Breast epithelium (tissue), 4 donors: ENCODE results near the gene PPP1R26. TPM values are rescaled to one million over a fixed set of nuclear protein-coding genes. Genes with fewer than 3 reads are reported as not detected.
"Not testable (repeated sequence)": the region's sequence is repeated elsewhere in the genome, so short reads cannot be mapped to it uniquely, and the experiment has no call there.

Experiments
- DNase-seq, 2 donors: peaks; one replicate each; pipeline ENCODE4 v3.0.0-alpha.2; 2019; ENCODE audit warnings: low spot score in 2 of 2
- H3K27ac ChIP-seq, 2 donors: fragments of 200-600 bp; sonication (generic) in 1 of 2; one replicate each; pipeline ENCODE4 v1.5.1; 2016 to 2019; ENCODE audit warnings: mild to moderate bottlenecking in 1 of 2
- H3K27me3 ChIP-seq, 2 donors: fragments of 200-600 bp; sonication (generic) in 1 of 2; one replicate each; pipeline versions ENCODE4 v1.5.1 to v1.6.0; 2017 to 2019; ENCODE audit warnings: control low read depth in 1 of 2, mild to moderate bottlenecking in 1 of 2
- H3K36me3 ChIP-seq: fragments of 200-600 bp; one replicate; pipeline ENCODE4 v1.5.1; 2019
- H3K4me1 ChIP-seq, 2 donors: fragments of 200-600 bp; sonication (generic); one replicate each; pipeline ENCODE4 v1.5.1; 2016 to 2019; ENCODE audit warnings: control low read depth in 1 of 2
- H3K4me3 ChIP-seq, 3 donors: fragments of 200-600 bp; sonication (generic); 1 replicate in 2 of 3; 2 replicates in 1 of 3; pipeline ENCODE4 v1.5.1; 2016 to 2019; ENCODE audit warnings: mild to moderate bottlenecking in 3 of 3, moderate library complexity in 2 of 3
- H3K9me3 ChIP-seq, 2 donors: fragments of 200-600 bp; sonication (generic) in 1 of 2; one replicate each; pipeline ENCODE4 v1.5.1; 2016 to 2019; ENCODE audit warnings: control low read depth in 1 of 2
- POLR2A ChIP-seq: fragments of 450-650 bp; IDR thresholded peaks from one replicate; pipeline ENCODE4 v1.6.1; 2016; ENCODE audit warnings: antibody characterized with exemption, mild to moderate bottlenecking, moderate library complexity
- POLR2AphosphoS5 ChIP-seq, 3 donors: sonication (generic); formaldehyde crosslinking; IDR thresholded peaks; one replicate each; pipeline ENCODE4 v1.6.1; 2017; ENCODE audit warnings: antibody characterized with exemption in 3 of 3
- intact Hi-C: fragments of 100-400 bp; cut with DNase I; formaldehyde crosslinking; loops from one replicate; pipeline ENCODE4 v1.15.1; 2023; ENCODE audit warnings: low total_unique reads
- total RNA-seq, 3 donors: library from RNA; depleted of rRNA; stranded (reverse); fragments of >200 nt; gene quantifications; one replicate each; pipeline ENCODE4 v1.1.0, GENCODE V29; 2016
- TF ChIP-seq, protein P1 (sequence below), 3 donors: fragments of 450-650 bp; IDR thresholded peaks; one replicate each; pipeline ENCODE4 v1.5.1; 2016 to 2017; ENCODE audit warnings: antibody characterized with exemption in 3 of 3, mild to moderate bottlenecking in 3 of 3, moderate library complexity in 3 of 3

Gene PPP1R26
- total RNA-seq, 3 donors from 2014 or later: 13.9 to 18.1 (median 15.1) TPM

GRCh38 chr9:135440620-135441019 is 39.0 kb upstream of the PPP1R26 start:
- TF ChIP-seq, protein P1, sequence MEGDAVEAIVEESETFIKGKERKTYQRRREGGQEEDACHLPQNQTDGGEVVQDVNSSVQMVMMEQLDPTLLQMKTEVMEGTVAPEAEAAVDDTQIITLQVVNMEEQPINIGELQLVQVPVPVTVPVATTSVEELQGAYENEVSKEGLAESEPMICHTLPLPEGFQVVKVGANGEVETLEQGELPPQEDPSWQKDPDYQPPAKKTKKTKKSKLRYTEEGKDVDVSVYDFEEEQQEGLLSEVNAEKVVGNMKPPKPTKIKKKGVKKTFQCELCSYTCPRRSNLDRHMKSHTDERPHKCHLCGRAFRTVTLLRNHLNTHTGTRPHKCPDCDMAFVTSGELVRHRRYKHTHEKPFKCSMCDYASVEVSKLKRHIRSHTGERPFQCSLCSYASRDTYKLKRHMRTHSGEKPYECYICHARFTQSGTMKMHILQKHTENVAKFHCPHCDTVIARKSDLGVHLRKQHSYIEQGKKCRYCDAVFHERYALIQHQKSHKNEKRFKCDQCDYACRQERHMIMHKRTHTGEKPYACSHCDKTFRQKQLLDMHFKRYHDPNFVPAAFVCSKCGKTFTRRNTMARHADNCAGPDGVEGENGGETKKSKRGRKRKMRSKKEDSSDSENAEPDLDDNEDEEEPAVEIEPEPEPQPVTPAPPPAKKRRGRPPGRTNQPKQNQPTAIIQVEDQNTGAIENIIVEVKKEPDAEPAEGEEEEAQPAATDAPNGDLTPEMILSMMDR (IDR thresholded peaks at IDR 0.05): no peak
- TF ChIP-seq POLR2A (no peak), POLR2AphosphoS5 (IDR thresholded peaks at IDR 0.05) (no peak)
- DNase-seq: no peak
- Histone ChIP-seq H3K36me3 (no peaks in the 10 kb centered on the region), H3K27me3 (no peaks in the 10 kb centered on the region), H3K9me3 (peaks cover 0 to 8% of the 10 kb centered on the region in 2 donors), H3K27ac (no peak overlapping the region), H3K4me1 (no peaks in the 10 kb centered on the region), H3K4me3 (no peak overlapping the region)
- intact Hi-C loops: no loop called here

DNA sequence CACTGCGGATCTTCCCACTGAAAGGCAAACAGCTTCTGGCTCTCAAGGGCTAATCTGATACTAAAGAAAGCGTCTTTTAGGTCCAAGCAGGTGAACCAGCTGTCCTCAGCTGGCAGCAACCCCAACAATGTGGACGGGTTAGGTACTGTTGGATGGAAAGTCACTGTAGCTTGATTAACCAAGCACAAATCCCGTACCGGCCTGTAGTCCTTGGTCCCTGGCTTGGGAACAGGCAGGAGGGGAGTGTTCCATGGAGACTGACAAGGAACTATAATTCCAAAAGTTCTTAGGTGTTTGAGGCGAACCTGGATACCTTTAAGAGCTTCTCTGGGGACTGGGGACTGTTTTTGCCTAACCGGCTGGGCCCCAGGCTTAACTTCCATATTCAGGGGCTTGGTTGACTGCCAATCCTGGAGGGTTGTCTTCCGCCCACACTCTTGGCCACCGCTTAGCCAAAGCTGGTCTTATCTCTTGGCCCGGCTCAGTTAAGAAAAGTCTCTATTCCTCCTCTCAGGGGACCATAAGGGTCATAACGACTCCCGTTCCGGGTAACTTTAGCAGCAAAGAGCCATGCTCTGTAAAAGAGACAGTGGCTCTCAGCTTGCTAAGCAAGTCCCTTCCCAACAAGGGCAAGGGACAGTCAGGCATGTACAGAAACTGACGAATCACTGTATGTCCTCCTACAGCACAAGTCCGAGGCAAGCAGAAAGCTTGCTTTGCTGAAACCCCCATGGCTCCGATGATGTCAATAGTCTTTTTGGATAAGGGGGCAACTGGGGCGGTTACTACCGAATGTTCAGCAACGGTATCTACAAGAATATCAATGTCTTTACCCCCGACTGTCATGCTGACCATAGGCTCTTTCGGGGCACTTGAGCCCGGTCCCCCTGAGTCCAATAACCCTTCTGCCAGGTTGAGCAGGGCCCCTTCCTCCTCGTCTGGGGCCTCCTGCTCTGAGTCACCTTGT is 38.2 kb upstream of the PPP1R26 start:
- DNase-seq, H3K36me3 ChIP-seq, H3K4me1 ChIP-seq, H3K4me3 ChIP-seq, H3K27ac ChIP-seq, intact Hi-C loops, H3K9me3 ChIP-seq, H3K27me3 ChIP-seq: not testable (repeated sequence)

DNA sequence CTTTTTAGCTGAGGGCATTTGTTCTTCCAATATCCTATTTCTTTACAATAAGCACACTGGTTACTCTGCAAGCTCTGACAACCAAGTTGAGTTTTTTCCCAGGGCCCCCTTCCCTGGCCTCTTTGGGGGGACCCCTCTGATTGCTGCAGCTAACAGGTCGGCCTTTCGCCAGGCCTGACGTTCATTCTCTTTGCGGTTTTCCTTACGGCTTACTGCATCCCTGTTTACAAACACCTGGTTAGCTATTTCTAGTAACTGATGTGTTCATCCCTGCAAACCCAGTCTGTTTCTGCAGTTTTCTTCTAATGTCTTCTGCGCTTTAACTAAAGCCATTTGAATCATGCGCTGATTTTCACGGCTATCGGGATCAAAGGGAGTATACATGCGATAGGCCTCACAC is 37.5 kb upstream of the PPP1R26 start:
- TF ChIP-seq, protein P1 (IDR thresholded peaks at IDR 0.05): no peak
- TF ChIP-seq POLR2A (no peak), POLR2AphosphoS5 (IDR thresholded peaks at IDR 0.05) (no peak)
- Histone ChIP-seq H3K9me3 (peaks cover 0 to 2% of the 10 kb centered on the region in 2 donors), H3K4me3 (no peak overlapping the region), H3K27me3 (no peaks in the 10 kb centered on the region), H3K4me1 (no peaks in the 10 kb centered on the region), H3K36me3 (no peaks in the 10 kb centered on the region), H3K27ac (no peak overlapping the region)
- DNase-seq: no peak
- intact Hi-C loops: no loop called here

GRCh38 chr9:135443797-135444425 is 35.7 kb upstream of the PPP1R26 start:
- Histone ChIP-seq H3K9me3 (no peaks in the 10 kb centered on the region), H3K27ac (no peak overlapping the region), H3K27me3 (peaks cover 0 to 3% of the 10 kb centered on the region in 2 donors), H3K36me3 (no peaks in the 10 kb centered on the region), H3K4me3 (no peak overlapping the region), H3K4me1 (no peaks in the 10 kb centered on the region)
- no peak for DNase-seq
- intact Hi-C loops: no loop called here
- TF ChIP-seq POLR2AphosphoS5 (IDR thresholded peaks at IDR 0.05) (no peak), POLR2A (no peak)
- TF ChIP-seq, protein P1 (IDR thresholded peaks at IDR 0.05): no peak

DNA sequence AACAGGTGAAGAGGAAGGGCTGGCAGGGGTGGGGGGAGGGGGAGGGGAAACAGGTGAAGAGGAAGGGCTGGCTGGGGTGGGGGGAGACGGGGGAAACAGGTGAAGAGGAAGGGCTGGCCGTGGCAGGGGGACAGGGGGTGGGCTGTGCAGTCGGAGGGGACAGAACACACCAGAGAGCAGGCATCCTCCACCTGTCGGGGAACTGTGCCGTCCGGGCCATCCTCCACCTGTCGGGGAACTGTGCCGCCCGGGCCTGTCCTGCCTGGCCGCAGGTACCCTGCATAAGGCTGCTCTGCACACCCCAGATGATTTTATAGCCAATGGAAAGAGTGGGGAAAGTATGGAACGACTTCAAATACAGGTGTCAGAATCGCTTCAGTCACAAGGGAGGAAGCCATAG is 32.5 kb upstream of the PPP1R26 start:
- DNase-seq: no peak
- no peak for TF ChIP-seq POLR2AphosphoS5 (IDR thresholded peaks at IDR 0.05)
- TF ChIP-seq, protein P1 (IDR thresholded peaks at IDR 0.05): no peak
- TF ChIP-seq POLR2A: no peak

More for the DNA sequence above, 32.5 kb upstream of the PPP1R26 start:
- Histone ChIP-seq H3K36me3 (no peaks in the 10 kb centered on the region), H3K4me1 (no peaks in the 10 kb centered on the region), H3K4me3 (no peak overlapping the region), H3K27me3 (peaks cover 0 to 3% of the 10 kb centered on the region in 2 donors), H3K9me3 (no peaks in the 10 kb centered on the region), H3K27ac (no peak overlapping the region)
- intact Hi-C loops: no loop called here
